ENCODE measurements around the gene IGF2.

GRCh38 chr11:2130881-2131352 lies 8.3 kb downstream of the IGF2 start:
- TF ChIP-seq EP300 (conservative IDR thresholded peaks at IDR 0.05; ENCODE audit: poor library complexity, severe bottlenecking) (no peak), EZH2 (IDR thresholded peaks at IDR 0.05; ENCODE audit: borderline replicate concordance, insufficient read depth, low read length, poor library complexity, severe bottlenecking) (no peak), CTCF (IDR thresholded peaks at IDR 0.05; ENCODE audit: poor library complexity, severe bottlenecking) (no peak), SMC3 (conservative IDR thresholded peaks at IDR 0.05; ENCODE audit: poor library complexity) (no peak), RAD21 (conservative IDR thresholded peaks at IDR 0.05) (no peak), REST (IDR thresholded peaks at IDR 0.05; ENCODE audit: borderline replicate concordance) (no peak), POLR2AphosphoS5 (IDR thresholded peaks at IDR 0.05) (no peak), MXI1 (conservative IDR thresholded peaks at IDR 0.05; ENCODE audit: poor library complexity, severe bottlenecking) (no peak), TAF1 (IDR thresholded peaks at IDR 0.05; ENCODE audit: low read depth) (no peak)
